ENCODE measurements around the gene SFRP2.

DNA sequence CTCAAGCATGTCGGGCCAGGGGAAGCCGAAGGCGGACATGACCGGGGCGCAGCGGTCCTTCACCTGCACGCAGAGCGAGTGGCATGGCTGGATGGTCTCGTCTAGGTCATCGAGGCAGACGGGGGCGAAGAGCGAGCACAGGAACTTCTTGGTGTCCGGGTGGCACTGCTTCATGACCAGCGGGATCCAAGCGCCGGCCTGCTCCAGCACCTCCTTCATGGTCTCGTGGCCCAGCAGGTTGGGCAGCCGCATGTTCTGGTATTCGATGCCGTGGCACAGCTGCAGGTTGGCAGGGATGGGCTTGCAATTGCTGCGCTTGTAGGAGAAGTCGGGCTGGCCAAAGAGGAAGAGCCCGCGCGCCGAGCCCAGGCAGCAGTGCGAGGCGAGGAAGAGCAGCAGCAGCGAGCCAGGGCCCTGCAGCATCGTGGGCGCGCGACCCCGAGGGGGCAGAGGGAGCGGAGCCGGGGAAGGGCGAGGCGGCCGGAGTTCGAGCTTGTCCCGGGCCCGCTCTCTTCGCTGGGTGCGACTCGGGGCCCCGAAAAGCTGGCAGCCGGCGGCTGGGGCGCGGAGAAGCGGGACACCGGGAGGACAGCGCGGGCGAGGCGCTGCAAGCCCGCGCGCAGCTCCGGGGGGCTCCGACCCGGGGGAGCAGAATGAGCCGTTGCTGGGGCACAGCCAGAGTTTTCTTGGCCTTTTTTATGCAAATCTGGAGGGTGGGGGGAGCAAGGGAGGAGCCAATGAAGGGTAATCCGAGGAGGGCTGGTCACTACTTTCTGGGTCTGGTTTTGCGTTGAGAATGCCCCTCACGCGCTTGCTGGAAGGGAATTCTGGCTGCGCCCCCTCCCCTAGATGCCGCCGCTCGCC, at the start of gene SFRP2:
- TF ChIP-seq POLR2A (IDR thresholded peaks at IDR 0.05; ENCODE audit: low read depth, low read length) (no peak), RUNX3 (IDR thresholded peaks at IDR 0.05; ENCODE audit: low read length) (no peak)
